ENCODE data around the gene COMMD10.

- no peak for TF ChIP-seq CTCF (conservative IDR thresholded peaks at IDR 0.05; ENCODE audit: low read depth, low read length)
- no peak for TF ChIP-seq RAD21 (IDR thresholded peaks at IDR 0.05; ENCODE audit: low read length)
- TF ChIP-seq MAZ (IDR thresholded peaks at IDR 0.05; ENCODE audit: borderline replicate concordance, low read depth, low read length) = no peak
- TF ChIP-seq RCOR1 (IDR thresholded peaks at IDR 0.05; ENCODE audit: insufficient replicate concordance, low read length) = no peak
- TF ChIP-seq POLR2A (IDR thresholded peaks at IDR 0.05; ENCODE audit: low read depth, low read length) = no peak
- no peak for TF ChIP-seq SMC3 (IDR thresholded peaks at IDR 0.05; ENCODE audit: low read depth, low read length)
- TF ChIP-seq CEBPB (IDR thresholded peaks at IDR 0.05; ENCODE audit: low read depth, low read length) = no peak
- TF ChIP-seq BHLHE40 (IDR thresholded peaks at IDR 0.05; ENCODE audit: low read depth, low read length) = no peak
- no peak for TF ChIP-seq FOS (IDR thresholded peaks at IDR 0.05; ENCODE audit: low read depth, low read length)
These were observed 70.1 kb downstream of the COMMD10 start for GRCh38 chr5:116154931-116155330.

Data from IMR-90 (cell line).